Small intestine (tissue), 7 donors: ENCODE data around the gene DNAJC12. TPM values are rescaled to one million over a fixed set of nuclear protein-coding genes. Genes with fewer than 3 reads are reported as not detected.
"Not testable (repeated sequence)": the region's sequence is repeated elsewhere in the genome, so short reads cannot be mapped to it uniquely, and the experiment has no call there.

ENCODE experiments used
- DNase-seq, 2 donors: peaks; one replicate each; pipeline versions ENCODE4 v3.0.0 to v3.0.0-alpha.2; 2013
- FAIRE-seq: peaks from 2 replicates; lab custom pipeline; 2012; peaks lifted over from hg19 to GRCh38; lab: Jason Lieb, UNC
- H3K27ac ChIP-seq, 3 donors: one replicate each; pipeline ENCODE4 v1.5.1; 2013; ENCODE audit warnings: low read length in 2 of 3, mild to moderate bottlenecking in 2 of 3, control low read depth in 1 of 3, inconsistent platforms in 1 of 3, low read depth in 1 of 3, moderate library complexity in 1 of 3
- H3K27me3 ChIP-seq, 3 donors: one replicate each; pipeline ENCODE4 v1.6.1; 2013; ENCODE audit warnings: low read length in 3 of 3, inconsistent platforms in 1 of 3; ENCODE audit not compliant: control insufficient read depth in 3 of 3, insufficient read depth in 3 of 3
- H3K36me3 ChIP-seq, 3 donors: one replicate each; pipeline ENCODE4 v1.6.1; 2013; ENCODE audit warnings: low read length in 3 of 3, inconsistent platforms in 1 of 3, low read depth in 1 of 3, mild to moderate bottlenecking in 1 of 3, moderate library complexity in 1 of 3; ENCODE audit not compliant: control insufficient read depth in 3 of 3, insufficient read depth in 2 of 3
- H3K4me1 ChIP-seq, 3 donors: one replicate each; pipeline ENCODE4 v1.6.1; 2013; ENCODE audit warnings: low read length in 2 of 3, inconsistent platforms in 1 of 3, low read depth in 1 of 3, mild to moderate bottlenecking in 1 of 3, moderate library complexity in 1 of 3; ENCODE audit not compliant: control insufficient read depth in 3 of 3, insufficient read depth in 2 of 3
- H3K4me3 ChIP-seq, 3 donors: one replicate each; pipeline ENCODE4 v1.5.1; 2013; ENCODE audit warnings: low read length in 3 of 3, control low read depth in 1 of 3, inconsistent platforms in 1 of 3, low read depth in 1 of 3, mild to moderate bottlenecking in 1 of 3, moderate library complexity in 1 of 3
- H3K9me3 ChIP-seq, 2 donors: one replicate each; pipeline ENCODE4 v1.6.1; 2013; ENCODE audit warnings: low read depth in 1 of 2, low read length in 1 of 2; ENCODE audit not compliant: control insufficient read depth in 2 of 2, insufficient read depth in 1 of 2
- WGBS, 3 donors: extraction: QIAGEN DNeasy Blood & Tissue Kit; methylation state at CpG; one replicate each; pipeline ENCODE4 v1.1.7; 2013; 5-methylcytosine and 5-hydroxymethylcytosine counted together
- polyA plus RNA-seq, 4 donors: library from polyadenylated mRNA; stranded (reverse) in 3 of 4; unstranded in 1 of 4; fragments of 200-250 nt in 3 of 4; fragments of 120-200 nt in 1 of 4; gene quantifications; one replicate each; pipeline versions ENCODE4 v1.2.1 to v1.2.3, GENCODE V29; 2013
- donor health status: healthy with polysubstance abuse.
- donor health status: control.
- donor health status: control.
- donor health status: Bipolar disorder and iron deficiency.
- donor health status: healthy.

The DNAJC12 gene
- polyA plus RNA-seq, 4 donors = 4.6 to 7.8 (median 6.7) TPM

DNA sequence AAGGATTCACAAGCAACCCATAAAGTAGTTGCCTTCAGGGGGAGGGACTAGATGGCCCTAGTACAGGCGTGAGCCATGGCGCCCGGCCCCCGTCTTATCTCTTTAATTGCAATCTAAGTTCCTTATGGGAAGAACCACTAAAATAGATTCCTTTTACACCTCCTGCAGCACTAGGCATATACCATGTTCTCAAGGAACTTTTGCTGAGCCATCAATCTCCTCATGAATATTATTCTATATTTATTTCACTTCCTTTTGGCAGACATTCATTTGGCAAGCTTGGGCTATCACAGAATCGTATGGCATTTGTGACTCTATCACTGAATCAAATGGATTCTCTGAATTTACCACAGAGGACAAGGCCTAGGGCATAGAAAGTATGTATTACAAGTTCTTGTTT, 14.8 kb upstream of the DNAJC12 start:
- no peak overlapping the region for H3K4me3 ChIP-seq
- H3K9me3 ChIP-seq = no peaks in the 10 kb centered on the region
- no peak overlapping the region for H3K27ac ChIP-seq
- H3K4me1 ChIP-seq = peaks cover 0 to 2% (median 0%) of the 10 kb centered on the region in 3 donors
- WGBS, 3 donors = 40 to 52% (median 42%) methylated on average over 5 of the region's 5 CpGs
- peak in 1 of 2 donors; percentile 6 for DNase-seq
- no peaks in the 10 kb centered on the region for H3K27me3 ChIP-seq
- H3K36me3 ChIP-seq = no peaks in the 10 kb centered on the region
- FAIRE-seq = no peak

DNA sequence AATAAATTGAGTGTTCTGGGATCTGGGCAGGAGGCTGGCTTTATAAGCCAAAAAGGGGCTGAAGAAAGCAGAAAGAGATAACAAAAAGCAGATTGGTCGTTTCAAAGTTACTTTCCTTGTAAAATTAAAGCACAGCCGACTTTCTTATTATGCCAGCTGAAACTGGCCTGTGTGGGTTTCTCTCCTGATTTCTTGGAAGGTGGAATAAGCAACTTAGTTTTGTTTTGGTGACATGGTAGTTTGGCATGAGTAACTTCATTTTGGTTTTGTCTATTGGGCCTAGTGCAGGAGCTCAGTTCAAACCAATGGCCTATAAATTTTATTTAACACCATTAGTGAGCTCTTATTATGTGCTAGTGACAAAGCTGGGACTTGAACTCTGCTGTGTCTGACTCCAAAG, 13.2 kb upstream of the DNAJC12 start:
- 63 to 87% (median 79%) methylated on average over 2 of the region's 2 CpGs for WGBS, 3 donors
- Histone ChIP-seq H3K4me1 (peaks cover 0 to 2% (median 0%) of the 10 kb centered on the region in 3 donors), H3K9me3 (no peaks in the 10 kb centered on the region), H3K36me3 (no peaks in the 10 kb centered on the region), H3K27me3 (no peaks in the 10 kb centered on the region), H3K27ac (no peak overlapping the region), H3K4me3 (no peak overlapping the region)
- no peak for FAIRE-seq
- no peak for DNase-seq

DNA sequence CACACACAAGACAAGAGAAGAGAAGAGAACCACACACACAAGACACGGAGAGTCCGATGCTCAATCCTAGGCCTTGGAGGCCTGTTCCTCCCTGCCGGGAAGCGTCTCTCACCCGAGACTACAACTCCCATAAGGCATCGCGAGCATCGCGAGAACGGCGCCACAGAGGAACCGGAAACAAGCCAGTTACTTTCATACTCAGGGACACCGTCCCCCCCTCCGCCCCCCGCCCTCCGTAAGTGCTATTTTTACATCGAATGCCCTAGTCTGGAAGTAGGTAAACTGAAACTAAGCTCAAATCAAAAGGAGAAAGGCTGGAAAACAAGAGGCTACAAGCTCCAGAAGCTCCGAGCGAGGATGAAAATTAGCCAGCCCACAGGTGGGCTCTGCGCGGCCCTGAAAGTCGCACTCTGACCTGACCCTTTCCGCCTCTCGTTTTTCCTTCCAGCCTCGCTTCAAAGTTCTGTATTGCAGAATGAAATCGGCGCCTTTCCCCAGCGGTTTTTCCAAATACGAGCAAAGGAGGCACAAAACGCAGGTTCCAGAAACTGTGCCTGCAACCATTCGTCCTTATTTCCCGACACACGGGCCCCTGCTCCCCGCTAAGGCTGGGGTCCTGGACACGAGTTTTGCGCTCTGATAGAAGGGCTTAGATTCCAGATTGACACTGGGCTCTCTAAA, 11.5 kb upstream of the DNAJC12 start:
- peaks cover 0 to 2% (median 0%) of the 10 kb centered on the region in 3 donors for H3K4me1 ChIP-seq
- H3K4me3 ChIP-seq = peak overlapping the region; percentile 53 to 84 (median 82)
- WGBS, 3 donors = 1% methylated on average over 36 of the region's 36 CpGs
- H3K36me3 ChIP-seq = no peaks in the 10 kb centered on the region
- DNase-seq (peak; percentile 92 to 96), FAIRE-seq (no peak)
- H3K27me3 ChIP-seq = no peaks in the 10 kb centered on the region
- H3K9me3 ChIP-seq = peaks cover 0 to 3% of the 10 kb centered on the region in 2 donors
- H3K27ac ChIP-seq = peak overlapping the region; percentile 92 to 97 (median 97)

DNA sequence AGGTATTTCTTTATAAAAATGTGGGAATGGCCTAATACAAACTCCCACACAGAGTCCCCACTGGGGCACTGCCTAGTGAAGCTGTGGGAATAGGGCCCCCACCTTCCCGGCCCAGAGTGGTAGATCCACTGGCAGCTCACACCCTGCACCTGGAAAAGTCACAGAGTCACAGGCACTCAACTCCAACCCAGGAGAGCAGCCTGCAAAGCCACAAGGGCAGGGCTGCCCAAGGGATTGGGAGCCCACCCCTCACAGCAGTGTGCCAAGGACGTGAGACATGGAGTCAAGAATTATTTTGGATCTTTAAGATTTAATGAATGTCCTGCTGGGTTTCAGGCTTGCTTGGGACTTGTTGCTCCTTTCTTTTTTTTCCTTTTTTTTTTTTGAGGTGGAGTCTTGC, 5.3 kb upstream of the DNAJC12 start:
- FAIRE-seq (no peak), DNase-seq (no peak)
- Histone ChIP-seq H3K4me1 (peaks cover 0 to 12% (median 2%) of the 10 kb centered on the region in 3 donors), H3K27me3 (no peaks in the 10 kb centered on the region), H3K27ac (peak overlapping the region in 2 of 3 donors; percentile 8 to 58), H3K4me3 (no peak overlapping the region), H3K9me3 (peaks cover 0 to 19% of the 10 kb centered on the region in 2 donors), H3K36me3 (no peaks in the 10 kb centered on the region)
- 67 to 88% (median 74%) methylated on average over 2 of the region's 2 CpGs for WGBS, 3 donors

DNA sequence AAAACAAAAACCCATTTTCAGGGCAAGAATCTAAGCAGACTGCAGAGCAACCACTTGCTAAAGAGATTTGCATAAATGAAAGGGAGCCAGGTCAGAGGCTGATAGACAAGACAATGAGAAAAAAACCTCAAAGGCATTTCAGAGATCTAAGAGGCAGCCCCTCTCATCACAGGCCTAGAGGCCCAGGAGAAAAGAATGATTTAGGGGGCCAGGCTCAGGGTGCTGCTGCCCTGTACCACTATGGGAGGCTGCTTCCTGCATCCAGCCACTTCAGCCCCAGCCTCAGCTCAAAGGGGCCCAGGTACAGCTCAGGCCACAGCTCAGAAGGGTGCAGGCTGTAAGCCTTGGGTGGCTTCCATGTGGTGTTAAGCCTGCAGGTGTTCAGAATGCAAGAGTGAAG, 3.7 kb upstream of the DNAJC12 start:
- no peak for DNase-seq
- H3K27me3 ChIP-seq = no peaks in the 10 kb centered on the region
- H3K9me3 ChIP-seq = peaks cover 0 to 19% of the 10 kb centered on the region in 2 donors
- H3K36me3 ChIP-seq = no peaks in the 10 kb centered on the region
- no peak for FAIRE-seq
- H3K27ac ChIP-seq = no peak overlapping the region
- H3K4me3 ChIP-seq = no peak overlapping the region
- peaks cover 0 to 12% (median 2%) of the 10 kb centered on the region in 3 donors for H3K4me1 ChIP-seq

DNA sequence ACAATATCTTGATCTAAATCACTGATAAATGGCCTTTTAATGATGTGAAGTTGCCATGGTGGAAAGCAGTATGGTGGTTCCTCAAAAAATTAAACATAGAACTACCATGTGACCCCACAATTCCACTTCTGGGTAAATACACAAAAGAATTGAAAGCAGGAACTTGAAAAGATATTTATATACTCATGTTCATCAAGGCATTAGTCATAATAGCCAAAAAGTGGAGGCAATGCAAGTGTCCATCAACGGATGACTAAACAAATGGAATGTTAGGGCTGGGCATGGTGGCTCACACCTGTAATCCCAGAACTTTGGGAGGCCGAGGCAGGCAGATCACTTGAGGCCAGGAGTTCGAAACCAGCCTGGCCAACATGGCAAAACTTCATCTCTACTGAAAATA, 2.0 kb upstream of the DNAJC12 start:
- no peak for FAIRE-seq
- 87 to 91% (median 88%) methylated on average over 3 of the region's 3 CpGs for WGBS, 3 donors

DNA sequence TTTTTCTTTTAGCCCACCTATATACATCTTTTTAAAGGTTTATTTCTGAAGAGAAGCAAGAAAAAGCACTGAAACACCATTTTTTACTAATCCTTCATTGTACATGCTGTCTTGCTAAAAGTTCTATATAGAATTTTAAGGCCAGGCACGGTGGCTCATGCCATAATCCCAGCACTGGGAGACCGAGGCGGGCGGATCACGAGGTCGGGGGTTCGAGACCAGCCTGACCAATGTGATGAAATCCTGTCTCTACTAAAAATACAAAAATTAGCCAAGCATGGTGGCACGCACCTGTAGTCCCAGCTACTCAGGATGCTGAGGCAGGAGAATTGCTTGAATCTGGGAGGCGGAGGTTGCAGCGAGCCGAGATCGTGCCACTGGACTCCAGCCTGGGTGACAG, 1.5 kb upstream of the DNAJC12 start:
- 93 to 96% (median 95%) methylated on average over 12 of the region's 12 CpGs for WGBS, 3 donors
- not testable (repeated sequence) for FAIRE-seq, H3K4me3 ChIP-seq, H3K27me3 ChIP-seq, H3K36me3 ChIP-seq, H3K27ac ChIP-seq, DNase-seq
- Histone ChIP-seq H3K4me1 (peaks cover 0 to 12% (median 2%) of the 10 kb centered on the region in 3 donors), H3K9me3 (peaks cover 0 to 17% of the 10 kb centered on the region in 2 donors)

More for the DNA sequence above, 2.0 kb upstream of the DNAJC12 start:
- Histone ChIP-seq H3K27me3 (no peaks in the 10 kb centered on the region), H3K9me3 (peaks cover 0 to 19% of the 10 kb centered on the region in 2 donors), H3K4me1 (peaks cover 0 to 12% (median 2%) of the 10 kb centered on the region in 3 donors), H3K36me3 (no peaks in the 10 kb centered on the region), H3K4me3 (no peak overlapping the region), H3K27ac (no peak overlapping the region)
- DNase-seq = no peak

DNA sequence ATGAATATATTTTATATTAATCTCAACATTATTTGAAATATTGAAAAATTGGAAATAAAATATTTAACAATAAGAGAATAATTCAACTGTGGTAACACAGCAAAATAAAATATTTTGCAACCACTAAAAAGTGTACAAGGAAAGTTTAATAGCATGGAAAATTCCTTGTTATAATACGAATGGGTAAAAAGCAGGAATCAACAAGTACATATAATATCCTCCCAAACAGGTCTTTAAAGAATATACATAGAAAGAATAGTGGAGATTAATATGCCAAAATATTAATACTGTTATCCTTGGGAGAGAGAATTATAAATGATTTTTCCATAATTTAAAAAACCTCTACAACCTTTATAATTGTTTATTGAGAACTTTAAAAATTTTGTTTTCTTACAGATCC, 1.0 kb downstream of the DNAJC12 start:
- Histone ChIP-seq H3K9me3 (peaks cover 0 to 9% of the 10 kb centered on the region in 2 donors), H3K36me3 (no peaks in the 10 kb centered on the region), H3K4me3 (no peak overlapping the region), H3K27me3 (no peaks in the 10 kb centered on the region), H3K4me1 (no peaks in the 10 kb centered on the region), H3K27ac (no peak overlapping the region)
- 82 to 98% (median 89%) methylated on average over 1 of the region's 1 CpG for WGBS, 3 donors
- no peak for DNase-seq
- FAIRE-seq = no peak
